Measurements from ENCODE around the gene RNU1-1. TPM values are rescaled to one million over a fixed set of nuclear protein-coding genes. Genes with fewer than 3 reads are reported as not detected.
A peak's percentile ranks its signal among the peaks of the same experiment; 100 is the strongest.
"Not testable (repeated sequence)": the region's sequence is repeated elsewhere in the genome, so short reads cannot be mapped to it uniquely, and the experiment has no call there.

RNU1-1 gene
- total RNA-seq, 3 donors from 2014 or later (not counting 1 experiment from before 2014, with no cell fraction given), result 2,937 to 3,261 (median 3,038) TPM

DNA sequence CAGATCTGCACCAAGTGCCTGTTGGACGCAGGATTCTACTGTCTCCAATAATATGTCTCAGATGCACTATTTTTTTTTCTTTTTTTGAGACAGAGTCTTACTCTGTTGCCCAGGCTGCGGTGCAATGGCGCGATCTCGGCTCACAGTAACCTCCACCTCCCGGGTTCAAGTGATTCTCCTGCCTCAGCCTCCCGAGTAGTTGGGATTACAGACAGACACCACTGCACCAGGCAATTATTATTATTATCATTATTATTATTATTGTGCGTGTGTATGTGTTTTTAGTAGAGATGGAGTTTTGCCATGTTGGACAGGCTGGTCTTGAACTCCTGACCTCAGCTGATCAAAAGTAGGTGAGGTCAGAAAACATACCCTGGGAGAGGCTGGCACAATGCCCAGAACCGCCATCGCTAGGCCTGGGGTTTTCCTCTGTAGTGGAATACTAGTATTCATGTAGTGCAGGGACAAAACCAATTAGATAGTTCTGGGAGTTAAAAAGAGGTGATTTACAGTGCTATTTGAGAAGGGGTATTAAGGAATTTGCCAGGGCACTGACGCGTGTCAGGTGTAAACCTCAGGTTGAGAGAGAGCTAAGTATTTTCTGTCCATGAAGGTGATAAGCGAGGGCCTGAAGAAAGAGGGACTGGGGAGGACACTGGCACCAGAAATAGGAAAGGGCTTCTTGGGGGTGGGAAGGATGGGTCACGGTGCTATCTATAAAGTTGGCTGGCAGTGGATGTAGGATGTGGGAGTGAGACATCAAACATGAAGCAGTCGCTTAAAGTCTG lies 1.3 kb downstream of the RNU1-1 start:
- H3K4me1 Mint-ChIP-seq; H3K9me3 Mint-ChIP-seq; H3K4me3 Mint-ChIP-seq; H3K36me3 ChIP-seq (ENCODE audit: control insufficient read depth, insufficient read depth, low read length); intact Hi-C loops (cut with micrococcal nuclease); H3K27me3 ChIP-seq (ENCODE audit: control insufficient read depth, insufficient read depth, low read length); H3K27ac Mint-ChIP-seq; H3K27ac ChIP-seq (ENCODE audit: low read length); H3K36me3 Mint-ChIP-seq; H3K4me1 ChIP-seq (ENCODE audit: control insufficient read depth, insufficient read depth, low read length); H3K4me3 ChIP-seq (ENCODE audit: low read length); H3K9me3 ChIP-seq (ENCODE audit: control insufficient read depth, insufficient read depth, low read length); ATAC-seq: not testable (repeated sequence)
- WGBS (ENCODE audit: insufficient coverage), result 81% methylated on average over 5 of the region's 15 CpGs
- peak in 1 of 2 donors; percentile 26 for DNase-seq
- H3K27me3 Mint-ChIP-seq (ENCODE audit: low read depth in 2 of 2), result peaks cover 9 to 11% of the 10 kb centered on the region in 2 donors

DNA sequence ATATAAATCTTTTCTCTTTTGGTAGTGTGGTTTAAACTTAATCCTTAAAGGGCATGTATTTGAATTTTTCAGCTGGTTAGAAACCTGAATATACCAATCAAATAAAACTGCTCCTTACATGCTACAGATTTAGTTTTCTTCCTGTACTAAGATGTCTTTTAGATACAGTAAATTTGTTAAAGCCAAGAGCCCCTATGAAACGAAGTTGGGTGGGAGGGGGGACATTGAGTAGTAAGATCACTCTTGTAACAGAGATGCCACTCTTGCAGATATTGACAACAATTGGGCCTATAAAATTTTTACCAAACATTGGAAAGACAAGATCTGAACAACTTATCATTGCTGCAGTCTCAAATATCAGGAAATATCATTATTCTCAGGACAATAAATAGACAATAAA lies 2.2 kb downstream of the RNU1-1 start:
- H3K9me3 ChIP-seq (ENCODE audit: control insufficient read depth, insufficient read depth, low read length); H3K4me1 ChIP-seq (ENCODE audit: control insufficient read depth, insufficient read depth, low read length); ATAC-seq; H3K36me3 ChIP-seq (ENCODE audit: control insufficient read depth, insufficient read depth, low read length); DNase-seq; H3K4me3 Mint-ChIP-seq; H3K4me1 Mint-ChIP-seq; H3K9me3 Mint-ChIP-seq; H3K27ac Mint-ChIP-seq; H3K27ac ChIP-seq (ENCODE audit: low read length); H3K36me3 Mint-ChIP-seq; intact Hi-C loops (cut with micrococcal nuclease); H3K4me3 ChIP-seq (ENCODE audit: low read length); H3K27me3 Mint-ChIP-seq (ENCODE audit: low read depth in 2 of 2); H3K27me3 ChIP-seq (ENCODE audit: control insufficient read depth, insufficient read depth, low read length): not testable (repeated sequence)
- no CpG with 5 or more reads among the region's 1 CpG for WGBS (ENCODE audit: insufficient coverage)

DNA sequence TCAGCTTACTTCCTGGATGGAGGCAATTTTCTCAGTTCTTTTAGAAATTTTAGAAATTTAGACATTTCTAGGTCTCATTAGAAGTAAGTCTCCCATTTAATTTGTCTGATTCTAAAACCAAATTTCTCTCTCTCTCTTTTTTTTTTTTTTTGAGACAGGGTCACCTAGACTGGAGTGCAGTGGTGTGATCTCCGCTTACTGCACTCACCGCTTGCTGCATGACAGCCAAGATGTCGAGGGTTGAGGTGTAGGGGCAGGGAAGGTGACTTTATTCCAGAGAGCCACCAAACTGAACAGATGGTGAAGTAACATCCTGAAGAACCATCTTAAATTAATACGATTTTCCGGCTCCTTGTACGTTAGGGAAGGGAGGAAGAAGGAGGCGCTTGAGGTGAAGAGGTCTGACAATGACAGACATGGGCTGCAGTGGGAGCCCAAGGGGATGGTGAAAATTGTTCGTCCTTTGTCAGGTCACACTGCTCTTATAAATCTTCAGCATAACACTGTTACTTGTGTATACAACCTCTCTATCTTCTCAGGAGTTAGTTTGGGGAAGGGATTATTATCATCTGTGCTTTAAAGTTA lies 5.1 kb downstream of the RNU1-1 start:
- H3K9me3 Mint-ChIP-seq; H3K27me3 Mint-ChIP-seq (ENCODE audit: low read depth in 2 of 2); H3K36me3 Mint-ChIP-seq; H3K4me3 ChIP-seq (ENCODE audit: low read length); H3K27ac ChIP-seq (ENCODE audit: low read length); H3K4me1 Mint-ChIP-seq; H3K9me3 ChIP-seq (ENCODE audit: control insufficient read depth, insufficient read depth, low read length); H3K4me1 ChIP-seq (ENCODE audit: control insufficient read depth, insufficient read depth, low read length); intact Hi-C loops (cut with micrococcal nuclease); H3K36me3 ChIP-seq (ENCODE audit: control insufficient read depth, insufficient read depth, low read length); H3K4me3 Mint-ChIP-seq; ATAC-seq; H3K27me3 ChIP-seq (ENCODE audit: control insufficient read depth, insufficient read depth, low read length); H3K27ac Mint-ChIP-seq: not testable (repeated sequence)
- 90% methylated on average over 8 of the region's 8 CpGs for WGBS (ENCODE audit: insufficient coverage)
- DNase-seq, result peak in 1 of 2 donors; percentile 37

DNA sequence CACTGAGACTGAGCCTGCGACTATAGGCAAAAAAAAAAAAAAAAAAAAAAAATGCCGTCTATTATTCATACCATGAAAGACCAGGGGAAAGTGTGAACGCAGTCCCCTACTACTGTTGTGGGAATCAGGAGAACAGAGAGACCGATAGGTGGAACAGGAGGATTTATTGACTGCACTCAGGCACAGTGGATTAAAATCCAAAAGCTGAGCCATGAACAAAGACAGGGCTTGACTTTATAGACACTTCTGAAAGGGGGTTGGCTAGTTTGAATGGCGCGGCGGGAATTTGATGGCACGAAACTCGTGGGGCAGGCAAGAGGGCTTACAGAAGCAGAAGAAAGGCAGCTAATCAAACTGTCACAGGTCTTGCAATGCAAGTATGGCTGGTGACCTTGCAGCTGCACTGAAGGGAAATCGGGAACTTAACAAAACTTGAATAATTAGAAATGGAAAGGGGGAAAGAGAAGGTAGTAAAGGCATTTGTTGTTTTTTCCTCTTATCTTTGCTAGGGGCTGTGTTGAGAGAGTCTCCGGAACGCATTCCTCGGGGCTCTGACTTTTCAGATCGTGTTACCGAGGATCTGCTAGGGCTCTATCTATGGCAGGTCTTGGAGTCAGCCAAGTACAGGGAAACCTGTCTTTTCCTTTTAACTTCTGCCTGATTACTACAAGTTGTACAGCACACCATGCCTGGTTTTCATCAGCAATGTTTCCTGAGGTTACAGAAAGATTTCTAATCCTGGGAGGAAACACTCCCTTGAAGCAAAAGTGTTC lies 7.5 kb downstream of the RNU1-1 start:
- H3K27ac ChIP-seq (ENCODE audit: low read length); intact Hi-C loops (cut with micrococcal nuclease); H3K4me3 Mint-ChIP-seq; H3K4me1 ChIP-seq (ENCODE audit: control insufficient read depth, insufficient read depth, low read length); H3K4me1 Mint-ChIP-seq; DNase-seq; H3K36me3 ChIP-seq (ENCODE audit: control insufficient read depth, insufficient read depth, low read length); ATAC-seq; H3K27me3 ChIP-seq (ENCODE audit: control insufficient read depth, insufficient read depth, low read length); H3K9me3 Mint-ChIP-seq; H3K27ac Mint-ChIP-seq; H3K4me3 ChIP-seq (ENCODE audit: low read length); H3K9me3 ChIP-seq (ENCODE audit: control insufficient read depth, insufficient read depth, low read length); H3K36me3 Mint-ChIP-seq; H3K27me3 Mint-ChIP-seq (ENCODE audit: low read depth in 2 of 2): not testable (repeated sequence)
- WGBS (ENCODE audit: insufficient coverage), result 85% methylated on average over 13 of the region's 15 CpGs

DNA sequence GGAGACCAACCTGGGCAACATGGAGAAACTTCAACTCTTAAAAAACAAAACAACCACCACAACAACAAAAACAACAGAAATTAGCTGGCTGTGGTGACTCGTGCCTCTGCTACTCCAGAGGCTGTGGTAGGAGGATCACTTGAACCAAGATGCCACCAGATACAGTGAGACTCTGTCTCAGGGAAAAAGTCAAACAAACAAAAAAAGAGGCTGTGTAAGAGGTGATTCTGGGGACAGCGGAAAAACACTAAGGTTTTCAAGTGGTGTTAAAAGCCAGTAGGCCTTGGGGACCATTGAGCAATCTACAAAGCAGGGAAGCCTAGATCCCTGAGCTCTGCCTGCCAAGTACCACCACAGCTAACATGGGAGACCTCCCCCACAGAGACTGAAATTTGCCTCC lies 8.2 kb downstream of the RNU1-1 start:
- H3K27ac Mint-ChIP-seq; H3K36me3 ChIP-seq (ENCODE audit: control insufficient read depth, insufficient read depth, low read length); H3K4me3 Mint-ChIP-seq; DNase-seq; H3K36me3 Mint-ChIP-seq; H3K27me3 ChIP-seq (ENCODE audit: control insufficient read depth, insufficient read depth, low read length); H3K9me3 ChIP-seq (ENCODE audit: control insufficient read depth, insufficient read depth, low read length); H3K4me3 ChIP-seq (ENCODE audit: low read length); intact Hi-C loops (cut with micrococcal nuclease); H3K4me1 ChIP-seq (ENCODE audit: control insufficient read depth, insufficient read depth, low read length); H3K9me3 Mint-ChIP-seq; H3K4me1 Mint-ChIP-seq; ATAC-seq; H3K27ac ChIP-seq (ENCODE audit: low read length); H3K27me3 Mint-ChIP-seq (ENCODE audit: low read depth in 2 of 2): not testable (repeated sequence)
- WGBS (ENCODE audit: insufficient coverage), result 94% methylated on average over 2 of the region's 2 CpGs
